HCT116 (cell line): ENCODE measurements around the gene PIK3R1. TPM values are rescaled to one million over a fixed set of nuclear protein-coding genes. Genes with fewer than 3 reads are reported as not detected.

Source experiments
- ATAC-seq: fragments of 200-7000 bp; cut with Tn5 transposase; 2 replicates; pipeline ENCODE4 v1.9.1; 2020; ENCODE audit warnings: mild to moderate bottlenecking, moderate library complexity
- BruUV-seq: library from RNA; stranded (reverse); fragments of 400-500 nt; replicated peaks from 2 replicates; lab custom pipeline; 2021; lab: Mats Ljungman, UMichigan
- CTCF ChIA-PET: fragments of 300-600 bp; sonication (Branson Sonifier 250); formaldehyde crosslinking; loops from one replicate; lab custom pipeline; 2021; ENCODE audit warnings: antibody characterized with exemption; lab: Charles Lee
- POLR2A ChIA-PET: fragments of 300-600, 350-600 bp; sonication (Branson Sonifier 250); formaldehyde crosslinking; loops from one replicate; lab custom pipeline; 2021; ENCODE audit warnings: antibody characterized with exemption; lab: Charles Lee
- RAD21 ChIA-PET, 2 experiments: fragments of 300-600 bp; sonication (Branson Sonifier 250); formaldehyde crosslinking; loops; one replicate each; lab custom pipeline; 2023; ENCODE audit warnings: low total read pairs in 2 of 2; ENCODE audit not compliant: uncharacterized antibody in 2 of 2, unreplicated experiment in 2 of 2, low non-redundant PET in 1 of 2; lab: Charles Lee
- DNase-seq: peaks from one replicate; pipeline ENCODE4 v3.0.0-alpha.2; 2010; ENCODE audit warnings: low read depth, low spot score
- H2AFZ ChIP-seq: fragments of 200-600 bp; shearing (Covaris generic), sonication (generic); 2 replicates; pipeline ENCODE4 v1.6.1; 2017; ENCODE audit warnings: low read depth, mixed run types, mixed read lengths, antibody characterized with exemption, low read length; ENCODE audit not compliant: poor library complexity, severe bottlenecking
- H3K27ac ChIP-seq: 2 replicates; pipeline ENCODE4 v1.5.1; 2012; ENCODE audit warnings: low read depth, low read length
- H3K27me3 ChIP-seq: fragments of 200-600 bp; sonication (generic); 2 replicates; pipeline ENCODE4 v1.6.1; 2016; ENCODE audit warnings: mixed run types, low read length, mixed read lengths; ENCODE audit not compliant: insufficient read depth
- H3K36me3 ChIP-seq, 2 experiments: fragments of 200-500 bp in 1 of 2; fragments of 200-600 bp in 1 of 2; sonication (Bioruptor generic) in 1 of 2; sonication (generic) in 1 of 2; 2 replicates each; pipeline versions ENCODE4 v1.5.1 to v1.6.1; 2014 to 2016; ENCODE audit warnings: low read length in 2 of 2, inconsistent platforms in 1 of 2, mixed read lengths in 1 of 2, mixed run types in 1 of 2; ENCODE audit not compliant: insufficient read depth in 2 of 2, control insufficient read depth in 1 of 2
- H3K4me1 ChIP-seq, 2 experiments: fragments of 200-600 bp in 1 of 2; sonication (generic) in 1 of 2; 2 replicates each; pipeline versions ENCODE4 v1.5.1 to v1.6.1; 2012 to 2017; ENCODE audit warnings: low read length in 2 of 2, inconsistent platforms in 1 of 2, mild to moderate bottlenecking in 1 of 2, mixed read lengths in 1 of 2, mixed run types in 1 of 2, moderate library complexity in 1 of 2; ENCODE audit not compliant: insufficient read depth in 2 of 2, control insufficient read depth in 1 of 2
- H3K4me2 ChIP-seq: fragments of 200-600 bp; sonication (generic); 2 replicates; pipeline ENCODE4 v1.6.1; 2017; ENCODE audit warnings: mixed run types, low read length, mixed read lengths
- H3K4me3 ChIP-seq, 2 experiments: fragments of 200-600 bp in 1 of 2; sonication (generic) in 1 of 2; replicated peaks in 1 of 2; 2 replicates each; pipeline ENCODE4 v1.5.1; 2011 to 2016; ENCODE audit warnings: low read length in 2 of 2, control low read depth in 1 of 2, low read depth in 1 of 2, mild to moderate bottlenecking in 1 of 2, mixed read lengths in 1 of 2, mixed run types in 1 of 2
- H3K79me2 ChIP-seq: fragments of 200-600 bp; sonication (generic); 2 replicates; pipeline ENCODE4 v1.6.1; 2017; ENCODE audit warnings: mild to moderate bottlenecking, mixed run types, low read length, moderate library complexity, mixed read lengths; ENCODE audit not compliant: insufficient read depth
- H3K9ac ChIP-seq: fragments of 200-600 bp; sonication (generic); 2 replicates; pipeline ENCODE4 v1.6.1; 2016; ENCODE audit warnings: low read length, mixed read lengths
- H3K9me2 ChIP-seq: fragments of 200-600 bp; sonication (generic), shearing (Covaris generic); 2 replicates; pipeline ENCODE4 v1.6.1; 2017; ENCODE audit warnings: mixed run types, mild to moderate bottlenecking, moderate library complexity; ENCODE audit not compliant: insufficient read depth
- H3K9me3 ChIP-seq, 2 experiments: fragments of 200-500 bp in 1 of 2; fragments of 200-600 bp in 1 of 2; sonication (Bioruptor generic) in 1 of 2; sonication (generic) in 1 of 2; 2 replicates each; pipeline ENCODE4 v1.6.1; 2014 to 2017; ENCODE audit warnings: low read length in 2 of 2, mixed read lengths in 2 of 2, inconsistent platforms in 1 of 2, low read depth in 1 of 2, mild to moderate bottlenecking in 1 of 2, mixed run types in 1 of 2, moderate library complexity in 1 of 2; ENCODE audit not compliant: control insufficient read depth in 1 of 2, insufficient read depth in 1 of 2
- H4K20me1 ChIP-seq: fragments of 200-600 bp; sonication (generic), shearing (Covaris generic); 2 replicates; pipeline ENCODE4 v1.6.1; 2017; ENCODE audit warnings: mixed run types, mild to moderate bottlenecking, moderate library complexity; ENCODE audit not compliant: insufficient read depth
- CBX3 ChIP-seq: IDR thresholded peaks from 2 replicates; pipeline ENCODE4 v1.6.1; 2012; ENCODE audit warnings: low read depth
- CEBPB ChIP-seq: IDR thresholded peaks from 2 replicates; pipeline ENCODE4 v1.6.1; 2012; ENCODE audit warnings: low read depth
- EGR1 ChIP-seq: IDR thresholded peaks from 2 replicates; pipeline ENCODE4 v1.6.1; 2012; ENCODE audit warnings: low read depth
- EZH2phosphoT487 ChIP-seq: fragments of 200-600 bp; IDR thresholded peaks from 2 replicates; pipeline ENCODE4 v1.6.1; 2018; ENCODE audit warnings: antibody characterized with exemption, borderline replicate concordance
- FOSL1 ChIP-seq: IDR thresholded peaks from 2 replicates; pipeline ENCODE4 v1.6.1; 2012; ENCODE audit warnings: low read depth
- SIN3A ChIP-seq: IDR thresholded peaks from 2 replicates; pipeline ENCODE4 v1.6.1; 2012; ENCODE audit warnings: low read depth
- SP1 ChIP-seq: IDR thresholded peaks from 2 replicates; pipeline ENCODE4 v1.6.1; 2012; ENCODE audit warnings: low read depth
- SRF ChIP-seq: IDR thresholded peaks from 2 replicates; pipeline ENCODE4 v1.6.1; 2012; ENCODE audit warnings: low read depth
- ZNF274 ChIP-seq: fragments of 200-500 bp; sonication (Bioruptor generic); IDR thresholded peaks from 2 replicates; pipeline ENCODE4 v1.6.1; 2014; ENCODE audit warnings: mild to moderate bottlenecking, low read depth, low read length, inconsistent platforms
- intact Hi-C: fragments of 100-400 bp; cut with micrococcal nuclease; formaldehyde crosslinking; loops from 2 replicates; pipeline ENCODE4 v1.10.0; 2022
- total RNA-seq: library from RNA; stranded (reverse); gene quantifications from one replicate; pipeline ENCODE4 v1.2.1, GENCODE V29; 2021; ENCODE audit not compliant: unreplicated experiment
- TF ChIP-seq, protein P1 (sequence below): IDR thresholded peaks from 2 replicates; pipeline ENCODE4 v1.6.1; 2012
- TF ChIP-seq, protein P2 (sequence below), 3 experiments: fragments of 200-600 bp in 1 of 3; sonication (generic) in 1 of 3; IDR thresholded peaks in 2 of 3; conservative IDR thresholded peaks in 1 of 3; 2 replicates each; pipeline ENCODE4 v1.5.1; 2012 to 2017; ENCODE audit warnings: low read depth in 2 of 3, low read length in 2 of 3, antibody characterized with exemption in 1 of 3, borderline replicate concordance in 1 of 3, control low read depth in 1 of 3, mild to moderate bottlenecking in 1 of 3, mixed read lengths in 1 of 3, mixed run types in 1 of 3, moderate library complexity in 1 of 3; ENCODE audit not compliant: insufficient read depth in 1 of 3
- TF ChIP-seq, protein P3 (sequence below): IDR thresholded peaks from 2 replicates; pipeline ENCODE4 v1.6.1; 2012
- TF ChIP-seq, protein P4 (sequence below): IDR thresholded peaks from 2 replicates; pipeline ENCODE4 v1.6.1; 2011; ENCODE audit warnings: mild to moderate bottlenecking, low read length, moderate library complexity; ENCODE audit not compliant: insufficient replicate concordance; ENCODE audit errors: extremely low read depth

Gene PIK3R1
- total RNA-seq, 1 experiment from 2014 or later = 7.2 TPM

DNA sequence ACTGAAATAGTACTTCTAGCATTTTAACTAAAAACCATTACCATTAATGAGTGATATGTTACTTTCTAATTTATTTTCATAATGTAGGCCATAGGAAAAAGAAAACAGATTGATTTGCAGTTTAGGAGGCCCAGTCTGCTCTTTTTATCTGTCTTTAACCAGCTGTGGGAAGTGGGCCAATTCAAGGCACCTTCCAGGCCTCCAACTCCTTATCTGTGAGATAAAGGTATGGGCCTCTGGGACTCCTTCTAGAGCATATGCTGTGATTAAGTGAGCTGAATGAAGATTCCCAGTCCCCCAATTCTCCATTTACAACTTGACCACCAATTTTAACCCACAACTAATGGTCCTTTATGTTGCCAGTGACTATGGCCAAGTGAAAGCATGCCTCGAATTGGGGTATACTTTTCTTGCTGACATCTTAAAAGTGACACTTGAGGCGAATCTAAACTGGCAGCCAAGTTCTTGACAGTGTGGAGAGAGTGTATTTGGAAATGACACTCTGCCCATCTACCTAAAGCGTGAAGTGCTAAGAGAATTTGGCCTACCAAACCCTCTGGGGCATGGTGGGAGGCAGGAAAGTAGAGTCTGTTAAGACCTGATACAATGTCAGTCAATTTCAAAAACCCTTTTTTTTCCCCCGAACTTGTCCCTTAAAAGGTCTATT, 88.3 kb downstream of the PIK3R1 start:
- POLR2A ChIA-PET = no interaction called here
- DNase-seq (no peak), ATAC-seq (no peak)
- no peaks in the 10 kb centered on the region for H4K20me1 ChIP-seq
- CTCF ChIA-PET = no interaction called here
- no TSS peak for BruUV-seq
- RAD21 ChIA-PET = no interaction called here
- H3K36me3 ChIP-seq = no peaks in the 10 kb centered on the region
- H3K4me2 ChIP-seq = no peak overlapping the region
- H3K9ac ChIP-seq = no peak overlapping the region
- no peak overlapping the region for H2AFZ ChIP-seq
- no peaks in the 10 kb centered on the region for H3K4me1 ChIP-seq
- H3K9me3 ChIP-seq = no peaks in the 10 kb centered on the region
- no peak for TF ChIP-seq ZNF274
- no peak for TF ChIP-seq CEBPB
- TF ChIP-seq, protein P1, sequence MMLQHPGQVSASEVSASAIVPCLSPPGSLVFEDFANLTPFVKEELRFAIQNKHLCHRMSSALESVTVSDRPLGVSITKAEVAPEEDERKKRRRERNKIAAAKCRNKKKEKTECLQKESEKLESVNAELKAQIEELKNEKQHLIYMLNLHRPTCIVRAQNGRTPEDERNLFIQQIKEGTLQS = no peak
- TF ChIP-seq FOSL1 = no peak
- TF ChIP-seq, protein P2, sequence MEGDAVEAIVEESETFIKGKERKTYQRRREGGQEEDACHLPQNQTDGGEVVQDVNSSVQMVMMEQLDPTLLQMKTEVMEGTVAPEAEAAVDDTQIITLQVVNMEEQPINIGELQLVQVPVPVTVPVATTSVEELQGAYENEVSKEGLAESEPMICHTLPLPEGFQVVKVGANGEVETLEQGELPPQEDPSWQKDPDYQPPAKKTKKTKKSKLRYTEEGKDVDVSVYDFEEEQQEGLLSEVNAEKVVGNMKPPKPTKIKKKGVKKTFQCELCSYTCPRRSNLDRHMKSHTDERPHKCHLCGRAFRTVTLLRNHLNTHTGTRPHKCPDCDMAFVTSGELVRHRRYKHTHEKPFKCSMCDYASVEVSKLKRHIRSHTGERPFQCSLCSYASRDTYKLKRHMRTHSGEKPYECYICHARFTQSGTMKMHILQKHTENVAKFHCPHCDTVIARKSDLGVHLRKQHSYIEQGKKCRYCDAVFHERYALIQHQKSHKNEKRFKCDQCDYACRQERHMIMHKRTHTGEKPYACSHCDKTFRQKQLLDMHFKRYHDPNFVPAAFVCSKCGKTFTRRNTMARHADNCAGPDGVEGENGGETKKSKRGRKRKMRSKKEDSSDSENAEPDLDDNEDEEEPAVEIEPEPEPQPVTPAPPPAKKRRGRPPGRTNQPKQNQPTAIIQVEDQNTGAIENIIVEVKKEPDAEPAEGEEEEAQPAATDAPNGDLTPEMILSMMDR (IDR thresholded peaks at IDR 0.05 in 2 of 3, conservative IDR thresholded peaks at IDR 0.05 in 1 of 3; ENCODE audit: borderline replicate concordance in 1 of 3, insufficient read depth in 1 of 3, low read depth in 2 of 3, low read length in 2 of 3) = no peak
- no peak for TF ChIP-seq SIN3A
- TF ChIP-seq SP1 = no peak
- no peak for TF ChIP-seq SRF
- TF ChIP-seq, protein P3, sequence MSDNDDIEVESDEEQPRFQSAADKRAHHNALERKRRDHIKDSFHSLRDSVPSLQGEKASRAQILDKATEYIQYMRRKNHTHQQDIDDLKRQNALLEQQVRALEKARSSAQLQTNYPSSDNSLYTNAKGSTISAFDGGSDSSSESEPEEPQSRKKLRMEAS = no peak
- TF ChIP-seq CBX3 = no peak
- TF ChIP-seq EZH2phosphoT487 = no peak
- TF ChIP-seq EGR1 = no peak
- TF ChIP-seq, protein P4, sequence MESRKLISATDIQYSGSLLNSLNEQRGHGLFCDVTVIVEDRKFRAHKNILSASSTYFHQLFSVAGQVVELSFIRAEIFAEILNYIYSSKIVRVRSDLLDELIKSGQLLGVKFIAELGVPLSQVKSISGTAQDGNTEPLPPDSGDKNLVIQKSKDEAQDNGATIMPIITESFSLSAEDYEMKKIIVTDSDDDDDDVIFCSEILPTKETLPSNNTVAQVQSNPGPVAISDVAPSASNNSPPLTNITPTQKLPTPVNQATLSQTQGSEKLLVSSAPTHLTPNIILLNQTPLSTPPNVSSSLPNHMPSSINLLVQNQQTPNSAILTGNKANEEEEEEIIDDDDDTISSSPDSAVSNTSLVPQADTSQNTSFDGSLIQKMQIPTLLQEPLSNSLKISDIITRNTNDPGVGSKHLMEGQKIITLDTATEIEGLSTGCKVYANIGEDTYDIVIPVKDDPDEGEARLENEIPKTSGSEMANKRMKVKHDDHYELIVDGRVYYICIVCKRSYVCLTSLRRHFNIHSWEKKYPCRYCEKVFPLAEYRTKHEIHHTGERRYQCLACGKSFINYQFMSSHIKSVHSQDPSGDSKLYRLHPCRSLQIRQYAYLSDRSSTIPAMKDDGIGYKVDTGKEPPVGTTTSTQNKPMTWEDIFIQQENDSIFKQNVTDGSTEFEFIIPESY = no peak
- H3K4me3 ChIP-seq = no peak overlapping the region
- no peaks in the 10 kb centered on the region for H3K27me3 ChIP-seq
- intact Hi-C loops = no loop called here
- H3K9me2 ChIP-seq = no peaks in the 10 kb centered on the region
- H3K27ac ChIP-seq = no peak overlapping the region
- no peaks in the 10 kb centered on the region for H3K79me2 ChIP-seq
